Measurements from ENCODE around the gene PSMG3. TPM values are rescaled to one million over a fixed set of nuclear protein-coding genes. Genes with fewer than 3 reads are reported as not detected.

Gene PSMG3
- polyA plus RNA-seq, 12 donors = 14.0 to 32.8 (median 19.8) TPM; not detected in 1

DNA sequence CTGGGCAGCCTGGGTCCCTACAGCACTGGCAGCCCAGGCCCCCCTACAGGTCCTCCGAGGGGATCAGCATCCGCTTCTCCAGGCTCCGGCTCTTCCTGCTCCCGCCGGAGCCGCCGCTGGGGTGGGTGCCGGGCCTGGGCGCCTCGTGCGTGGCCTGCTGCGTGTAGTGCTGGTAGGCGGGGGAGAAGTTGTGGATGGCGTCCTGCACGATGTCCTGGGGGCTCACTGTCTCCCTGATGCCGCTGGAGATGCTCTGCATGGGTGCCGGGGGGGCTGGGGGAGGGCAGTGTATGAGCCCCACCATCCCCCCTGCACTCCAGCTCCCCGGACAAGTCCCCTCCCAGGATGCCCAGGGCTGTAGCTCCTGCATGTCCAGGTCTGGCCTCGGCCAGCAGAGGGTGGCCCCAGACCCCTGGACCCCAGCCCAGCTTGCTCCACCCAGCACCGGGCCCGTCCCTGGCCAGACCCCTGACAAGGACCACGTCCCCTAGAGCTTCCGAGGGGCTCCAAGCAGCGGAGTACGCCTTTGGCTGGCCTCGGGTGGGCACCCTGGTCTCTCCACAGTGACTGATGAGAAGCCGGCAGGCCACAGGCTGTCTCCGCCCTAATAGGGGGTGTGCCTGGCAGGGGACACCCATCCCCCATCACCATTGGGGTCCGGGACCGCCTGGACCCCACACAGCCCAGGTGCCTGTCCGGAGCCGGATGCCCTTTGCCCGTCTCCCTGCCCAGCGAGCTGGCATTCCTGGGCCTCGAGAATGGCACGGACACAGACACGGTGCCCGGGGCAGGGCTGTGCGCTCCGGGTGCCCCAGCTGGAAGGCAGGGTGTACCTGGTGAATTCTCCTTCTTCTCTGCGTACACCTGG lies 22.7 kb downstream of the PSMG3 start:
- DNase-seq = no peak

GRCh38 chr7:1546274-1546908 lies 23.4 kb downstream of the PSMG3 start:
- DNase-seq = no peak

GRCh38 chr7:1545417-1546246 lies 24.2 kb downstream of the PSMG3 start:
- no peak for DNase-seq

- no peak for DNase-seq
These were observed 24.9 kb downstream of the PSMG3 start for GRCh38 chr7:1544896-1545416.

- DNase-seq = no peak
These were observed 25.5 kb downstream of the PSMG3 start for GRCh38 chr7:1544178-1544895.

- no peak for DNase-seq
These were observed 26.0 kb downstream of the PSMG3 start for GRCh38 chr7:1543826-1544177.

DNA sequence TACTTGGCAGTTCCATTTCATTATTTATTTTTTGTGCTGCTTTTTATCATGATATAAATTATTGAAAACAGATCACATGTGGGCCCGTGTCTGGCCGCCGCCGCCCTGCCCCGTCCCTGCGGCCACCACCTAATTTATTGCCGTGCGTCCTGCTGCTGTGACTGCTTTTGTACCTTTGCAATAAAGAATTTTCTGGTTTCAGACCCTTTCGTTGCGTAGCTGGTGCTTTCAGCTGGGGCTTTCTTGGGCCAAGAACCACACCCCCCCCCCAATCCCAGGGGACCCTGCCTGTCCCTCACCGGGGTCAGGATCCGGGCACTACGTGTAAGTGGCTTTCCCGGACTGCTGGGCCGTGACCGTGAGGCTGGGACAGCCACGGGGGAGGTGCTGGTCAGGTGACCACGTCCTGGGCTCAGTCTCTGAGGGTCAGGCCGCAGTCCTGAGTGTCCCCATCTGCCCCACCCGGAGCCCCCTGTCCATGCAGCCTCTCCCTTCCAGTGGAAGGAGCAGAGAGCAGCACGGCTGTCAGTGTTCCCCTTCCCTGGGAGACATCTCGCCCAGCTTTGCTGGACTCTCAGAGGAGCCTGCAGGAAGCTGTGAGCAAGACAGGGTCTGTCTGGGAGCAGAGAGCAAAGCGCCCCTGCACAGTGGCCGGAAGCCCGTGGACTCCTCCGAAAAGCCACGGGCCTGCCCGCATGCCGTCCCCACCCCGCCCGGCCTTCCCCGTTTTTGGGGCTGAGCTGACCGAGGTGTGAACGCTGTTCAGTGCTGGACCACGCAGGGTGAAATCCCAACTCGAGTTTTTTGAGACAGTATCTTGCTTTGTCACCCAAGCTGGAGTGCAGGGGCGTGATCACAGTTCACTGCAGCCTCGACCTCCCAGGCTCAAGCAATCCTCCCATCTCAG lies 26.7 kb downstream of the PSMG3 start:
- no peak for DNase-seq

GRCh38 chr7:1542329-1542728 lies 27.5 kb downstream of the PSMG3 start:
- DNase-seq = no peak

- no peak for DNase-seq
These were observed 28.2 kb downstream of the PSMG3 start for GRCh38 chr7:1541431-1542162.

DNA sequence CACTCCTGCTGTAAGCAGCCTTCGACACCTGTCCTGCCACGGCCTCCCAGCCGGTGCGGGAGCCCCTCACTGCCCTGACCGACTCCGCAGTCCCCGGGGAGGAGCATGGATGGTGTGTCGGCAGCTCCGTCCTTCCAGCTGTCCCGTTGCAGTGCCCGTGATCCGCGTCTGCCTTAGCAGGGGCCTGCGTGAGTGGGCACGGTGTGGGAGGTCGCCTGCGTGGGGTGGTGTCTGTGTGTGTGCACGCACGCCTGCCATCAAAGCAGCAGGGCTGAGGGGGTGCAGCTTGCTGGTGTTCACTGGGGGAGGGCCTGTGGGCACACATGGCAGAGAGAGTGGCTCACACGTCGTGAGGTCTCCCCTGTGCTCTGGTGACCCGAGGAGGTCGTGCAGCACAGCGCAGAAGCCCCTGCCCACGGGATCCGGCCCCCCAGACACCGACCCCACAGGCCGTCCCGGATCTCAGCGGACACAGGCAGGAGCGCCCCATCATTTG lies 29.0 kb downstream of the PSMG3 start:
- DNase-seq = no peak

- DNase-seq = no peak
These were observed 29.7 kb downstream of the PSMG3 start for GRCh38 chr7:1539882-1540775.

GRCh38 chr7:1539181-1539881 lies 30.5 kb downstream of the PSMG3 start:
- no peak for DNase-seq

- DNase-seq = no peak
These were observed 31.2 kb downstream of the PSMG3 start for GRCh38 chr7:1538544-1539180.

DNA sequence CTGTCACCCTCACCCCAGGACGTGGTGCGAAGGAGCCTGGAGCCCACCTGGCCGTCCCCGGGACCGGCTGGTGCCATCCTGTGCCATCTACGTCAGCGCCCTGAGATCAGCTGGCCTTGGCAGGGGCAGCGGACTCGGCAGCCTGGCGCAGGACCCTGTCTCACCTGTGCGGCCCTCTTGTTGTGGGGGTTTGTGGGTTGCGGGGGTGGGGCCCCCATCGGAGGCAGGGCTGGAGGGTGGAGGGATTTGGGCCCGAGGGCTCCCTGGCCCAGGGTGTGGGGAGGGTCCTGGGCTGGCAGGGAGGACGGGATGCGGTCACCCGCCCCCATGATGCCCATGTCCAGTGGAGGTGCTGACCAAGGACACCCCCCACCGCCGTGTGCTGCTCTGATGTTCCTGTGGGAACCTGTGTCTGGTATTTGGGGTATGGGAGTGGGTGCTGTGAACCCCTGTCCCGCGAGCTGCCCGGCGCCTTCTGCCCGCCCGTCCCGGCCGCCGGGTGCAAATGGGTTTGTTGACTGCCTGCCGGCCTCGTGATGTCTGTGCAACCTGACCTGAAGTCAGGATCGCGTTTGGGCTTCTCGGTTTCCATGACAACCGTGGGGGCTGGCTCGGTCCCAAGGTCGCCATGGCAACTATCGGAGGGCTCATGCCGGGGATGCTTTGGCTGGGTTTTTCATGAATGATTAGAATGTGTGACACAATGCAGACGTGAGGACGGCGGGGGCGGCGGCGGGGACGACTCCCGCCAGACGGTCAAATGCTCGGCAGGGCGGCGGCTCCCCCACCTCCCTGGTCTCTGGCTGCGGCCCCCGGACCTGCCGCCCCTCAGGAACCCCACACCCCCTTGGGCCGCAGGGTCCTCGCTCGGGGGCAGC lies 32.1 kb downstream of the PSMG3 start:
- DNase-seq = peak; percentile 82

- peak; percentile 93 for DNase-seq
These were observed 32.9 kb downstream of the PSMG3 start for GRCh38 chr7:1536743-1537534.

GRCh38 chr7:1536455-1536742 lies 33.4 kb downstream of the PSMG3 start:
- DNase-seq = no peak

Data from muscle of arm (tissue), 12 donors.